ENCODE measurements around the gene REST. TPM values are rescaled to one million over a fixed set of nuclear protein-coding genes. Genes with fewer than 3 reads are reported as not detected.

The REST gene
- total RNA-seq, 1 donor from 2014 or later: 24.1 TPM

DNA sequence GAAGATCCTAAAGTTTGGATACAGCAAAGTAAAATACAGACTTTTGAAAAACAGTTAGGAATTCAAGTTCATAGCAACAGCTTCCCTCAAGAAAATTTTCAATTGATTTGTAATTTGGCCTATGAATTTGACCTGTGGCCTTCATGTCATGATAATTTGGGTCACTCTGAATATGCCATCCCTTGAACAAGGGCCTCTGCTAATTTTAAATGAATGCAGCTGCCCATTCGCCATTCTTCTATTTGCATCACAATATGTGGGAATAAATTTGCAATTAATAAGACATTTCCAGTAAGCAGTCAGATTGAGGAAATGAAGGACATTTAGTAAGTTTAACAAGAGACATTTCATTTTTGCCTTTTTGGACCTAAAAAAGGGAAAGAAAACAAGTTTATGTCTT lies 1.9 kb upstream of the REST start:
- no peak overlapping the region for H3K27ac ChIP-seq (replicated peaks)
- no peaks in the 10 kb centered on the region for H3K36me3 ChIP-seq
- TF ChIP-seq, protein P1, sequence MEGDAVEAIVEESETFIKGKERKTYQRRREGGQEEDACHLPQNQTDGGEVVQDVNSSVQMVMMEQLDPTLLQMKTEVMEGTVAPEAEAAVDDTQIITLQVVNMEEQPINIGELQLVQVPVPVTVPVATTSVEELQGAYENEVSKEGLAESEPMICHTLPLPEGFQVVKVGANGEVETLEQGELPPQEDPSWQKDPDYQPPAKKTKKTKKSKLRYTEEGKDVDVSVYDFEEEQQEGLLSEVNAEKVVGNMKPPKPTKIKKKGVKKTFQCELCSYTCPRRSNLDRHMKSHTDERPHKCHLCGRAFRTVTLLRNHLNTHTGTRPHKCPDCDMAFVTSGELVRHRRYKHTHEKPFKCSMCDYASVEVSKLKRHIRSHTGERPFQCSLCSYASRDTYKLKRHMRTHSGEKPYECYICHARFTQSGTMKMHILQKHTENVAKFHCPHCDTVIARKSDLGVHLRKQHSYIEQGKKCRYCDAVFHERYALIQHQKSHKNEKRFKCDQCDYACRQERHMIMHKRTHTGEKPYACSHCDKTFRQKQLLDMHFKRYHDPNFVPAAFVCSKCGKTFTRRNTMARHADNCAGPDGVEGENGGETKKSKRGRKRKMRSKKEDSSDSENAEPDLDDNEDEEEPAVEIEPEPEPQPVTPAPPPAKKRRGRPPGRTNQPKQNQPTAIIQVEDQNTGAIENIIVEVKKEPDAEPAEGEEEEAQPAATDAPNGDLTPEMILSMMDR (IDR thresholded peaks at IDR 0.05; ENCODE audit: borderline replicate concordance): no peak
- H3K9me3 ChIP-seq (replicated peaks): no peaks in the 10 kb centered on the region
- peaks cover 43% of the 10 kb centered on the region for H3K4me1 ChIP-seq
- DNase-seq: no peak
- intact Hi-C loops (cut with micrococcal nuclease): no loop called here
- H3K4me3 ChIP-seq: no peak overlapping the region
- H3K27me3 ChIP-seq (ENCODE audit: low read depth): no peaks in the 10 kb centered on the region

DNA sequence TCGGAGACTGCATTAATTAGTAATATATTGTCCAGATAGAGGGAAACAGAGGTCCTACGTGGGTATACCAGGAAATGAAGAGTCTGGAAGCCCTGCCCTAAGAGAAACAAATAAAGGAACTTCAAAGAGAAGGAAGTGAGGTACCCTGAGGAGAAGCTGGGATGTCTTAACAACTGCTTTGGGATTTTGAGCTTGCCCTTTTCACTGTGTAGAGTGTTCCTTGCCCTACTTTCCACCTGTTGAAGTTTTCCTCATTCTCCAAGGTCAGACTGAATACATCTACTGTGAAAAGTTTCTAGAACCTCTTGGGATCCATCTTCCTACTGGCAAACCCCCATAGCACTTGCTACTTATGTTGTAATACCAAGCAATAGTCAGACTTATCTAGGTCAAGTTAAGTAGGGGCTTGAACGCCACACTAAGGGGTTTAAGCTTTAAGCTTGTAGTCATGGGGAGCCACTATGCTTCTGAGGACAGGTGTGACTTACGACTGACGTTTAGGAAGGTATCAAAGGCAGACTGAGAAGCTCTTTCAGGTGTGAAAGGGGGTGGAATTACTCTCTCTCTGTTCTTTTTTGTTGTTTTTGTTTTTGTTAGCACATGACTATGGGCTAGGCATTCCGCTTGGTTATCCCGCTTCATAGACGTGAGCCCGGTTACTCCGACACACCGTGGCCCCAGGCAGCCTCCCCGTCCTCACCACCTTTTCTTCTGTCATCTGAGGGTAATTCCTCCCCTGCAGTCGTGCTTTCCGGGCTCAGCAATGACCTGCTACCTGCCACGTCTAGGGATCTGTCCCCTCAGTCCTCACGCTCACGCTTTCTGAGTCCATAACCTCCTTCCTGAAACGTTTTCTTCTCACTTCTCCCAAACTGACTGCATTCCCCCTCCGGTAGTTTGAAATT lies 959 bp upstream of the REST start:
- H3K27me3 ChIP-seq (ENCODE audit: low read depth): no peaks in the 10 kb centered on the region
- no peaks in the 10 kb centered on the region for H3K36me3 ChIP-seq
- peak overlapping the region; percentile 93 for H3K27ac ChIP-seq (replicated peaks)
- TF ChIP-seq, protein P1 (IDR thresholded peaks at IDR 0.05; ENCODE audit: borderline replicate concordance): no peak
- peaks cover 52% of the 10 kb centered on the region for H3K4me1 ChIP-seq
- intact Hi-C loops (cut with micrococcal nuclease): no loop called here
- DNase-seq: no peak
- H3K4me3 ChIP-seq: peak overlapping the region; percentile 91
- H3K9me3 ChIP-seq (replicated peaks): no peaks in the 10 kb centered on the region

DNA sequence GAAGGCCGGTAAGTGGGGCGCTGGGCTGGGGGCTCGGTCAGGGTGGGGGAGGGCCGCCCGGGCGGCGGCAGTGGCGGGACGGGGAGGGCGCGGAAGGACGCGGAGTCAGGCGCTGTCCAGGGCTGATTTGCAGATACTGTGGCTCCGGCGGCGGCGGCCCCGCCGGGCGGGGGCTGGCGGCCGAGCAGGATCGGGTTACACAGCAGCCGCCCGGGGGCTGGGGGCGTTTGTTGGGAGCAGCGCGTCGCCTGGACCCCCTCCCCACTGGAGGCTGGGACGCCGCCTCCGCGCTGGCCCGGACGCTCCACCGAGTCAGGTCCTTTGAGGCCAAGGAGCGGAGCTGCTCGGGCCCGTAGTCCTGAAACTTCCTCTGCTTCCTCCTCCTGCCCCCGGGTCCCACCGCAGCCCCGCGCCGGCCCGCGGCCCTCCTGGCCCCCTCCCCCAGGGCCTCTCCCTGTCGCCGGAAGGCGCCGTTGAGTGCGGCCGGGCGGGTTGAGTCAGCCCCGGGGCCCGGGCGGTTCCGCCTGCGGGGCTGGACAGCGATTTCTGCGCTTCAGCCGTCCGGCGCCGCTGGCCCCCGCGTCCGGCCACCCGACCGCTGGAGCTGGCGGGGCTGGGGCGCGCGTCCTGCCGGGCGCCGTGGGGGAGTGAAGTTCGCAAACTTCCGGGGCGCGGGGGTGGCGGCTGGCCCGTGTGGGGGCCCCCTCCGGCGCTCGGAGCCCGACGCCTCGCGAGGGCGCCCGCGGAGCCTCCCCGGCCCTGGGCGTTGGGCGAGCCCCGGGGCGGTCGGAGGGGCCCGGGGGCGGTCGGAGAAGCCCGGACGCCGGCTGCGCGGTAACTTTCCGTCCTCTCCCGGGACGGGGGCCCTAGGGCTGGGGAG lies 746 bp downstream of the REST start:
- intact Hi-C loops (cut with micrococcal nuclease): no loop called here
- Histone ChIP-seq H3K9me3 (replicated peaks) (no peaks in the 10 kb centered on the region), H3K4me3 (peak overlapping the region; percentile 91), H3K27ac (replicated peaks) (peak overlapping the region; percentile 93), H3K27me3 (ENCODE audit: low read depth) (no peaks in the 10 kb centered on the region), H3K36me3 (no peaks in the 10 kb centered on the region), H3K4me1 (peaks cover 68% of the 10 kb centered on the region)
- peak; percentile 60 for DNase-seq
- TF ChIP-seq, protein P1 (IDR thresholded peaks at IDR 0.05; ENCODE audit: borderline replicate concordance): no peak

DNA sequence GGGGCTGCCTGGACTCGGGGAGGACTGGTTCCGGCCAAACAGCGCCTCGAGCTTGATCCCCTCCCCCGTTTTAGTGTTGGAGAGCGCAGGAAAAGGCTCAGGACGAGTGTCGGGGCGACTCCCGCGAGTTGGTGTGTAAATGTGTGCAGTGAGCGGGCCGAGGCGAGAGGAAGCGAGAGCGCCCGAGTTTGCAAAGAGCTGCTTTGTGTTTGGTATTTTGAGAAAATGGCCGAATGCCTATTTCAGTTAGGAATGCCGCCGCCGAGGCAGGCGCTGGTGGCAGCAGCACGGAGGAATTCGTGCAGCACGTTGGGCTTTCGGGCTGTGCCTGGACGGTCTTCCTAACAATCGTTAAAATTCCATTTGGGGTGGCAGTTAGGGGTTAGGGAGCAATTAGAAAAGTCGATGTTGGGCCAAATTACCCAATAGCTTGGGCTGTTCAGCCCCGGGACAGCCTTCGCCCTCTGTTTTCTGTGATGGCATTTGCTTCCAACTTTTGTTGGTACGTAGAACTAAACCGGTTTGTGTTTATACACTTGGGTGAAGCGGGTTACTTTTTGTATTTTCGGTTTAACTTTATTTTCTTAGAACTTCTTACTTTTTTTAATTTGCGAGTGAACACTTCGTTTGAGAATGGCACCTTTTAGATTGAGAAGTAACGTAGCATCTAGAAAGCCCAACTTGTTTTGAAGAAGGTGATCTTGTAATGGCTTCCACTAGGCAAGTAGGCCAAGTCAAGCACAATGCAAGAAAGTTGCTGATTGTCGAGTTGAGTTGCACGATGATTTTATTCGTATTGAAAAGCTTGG lies 1.6 kb downstream of the REST start:
- no peaks in the 10 kb centered on the region for H3K27me3 ChIP-seq (ENCODE audit: low read depth)
- DNase-seq: peak; percentile 51
- H3K4me1 ChIP-seq: peaks cover 77% of the 10 kb centered on the region
- intact Hi-C loops (cut with micrococcal nuclease): no loop called here
- peak overlapping the region; percentile 93 for H3K27ac ChIP-seq (replicated peaks)
- H3K36me3 ChIP-seq: no peaks in the 10 kb centered on the region
- TF ChIP-seq, protein P1 (IDR thresholded peaks at IDR 0.05; ENCODE audit: borderline replicate concordance): no peak
- no peaks in the 10 kb centered on the region for H3K9me3 ChIP-seq (replicated peaks)
- H3K4me3 ChIP-seq: peak overlapping the region; percentile 91

All from left ventricle myocardium inferior (tissue), 1 donor.